DND-41 (cell line): ENCODE measurements around the gene LAMB4.

Source experiments
- ATAC-seq: fragments of 200-7000 bp; cut with Tn5 transposase; 3 replicates; pipeline ENCODE4 v1.9.1; 2021; ENCODE audit warnings: low read depth; ENCODE audit not compliant: insufficient read depth
- DNase-seq: peaks from one replicate; pipeline ENCODE4 v3.0.0-alpha.2; 2020
- H2AFZ ChIP-seq: 2 replicates; pipeline ENCODE4 v1.6.0; 2012; ENCODE audit warnings: low read depth, low read length
- H3K27ac ChIP-seq: 2 replicates; pipeline ENCODE4 v1.5.1; 2012; ENCODE audit warnings: low read length, inconsistent platforms
- H3K27me3 ChIP-seq: fragments of 200-600 bp; sonication (generic); 2 replicates; pipeline ENCODE4 v1.6.0; 2012; ENCODE audit warnings: low read length, mild to moderate bottlenecking, inconsistent platforms; ENCODE audit not compliant: insufficient read depth, poor library complexity
- H3K36me3 ChIP-seq: 2 replicates; pipeline ENCODE4 v1.5.1; 2012; ENCODE audit warnings: low read length, inconsistent platforms; ENCODE audit not compliant: insufficient read depth
- H3K4me1 ChIP-seq: 2 replicates; pipeline ENCODE4 v1.5.1; 2012; ENCODE audit warnings: mild to moderate bottlenecking, low read length; ENCODE audit not compliant: insufficient read depth
- H3K4me2 ChIP-seq: 2 replicates; pipeline ENCODE4 v1.6.0; 2012; ENCODE audit warnings: mild to moderate bottlenecking, moderate library complexity, low read length, inconsistent platforms; ENCODE audit not compliant: insufficient read depth
- H3K4me3 ChIP-seq, 2 experiments: fragments of 200-600 bp in 1 of 2; shearing (Covaris generic) in 1 of 2; 2 replicates each; pipeline ENCODE4 v1.5.1; 2012 to 2016; ENCODE audit warnings: inconsistent platforms in 2 of 2, low read length in 2 of 2, mild to moderate bottlenecking in 2 of 2, low read depth in 1 of 2, moderate library complexity in 1 of 2
- H3K79me2 ChIP-seq: 2 replicates; pipeline ENCODE4 v1.6.0; 2012; ENCODE audit warnings: low read length, inconsistent platforms; ENCODE audit not compliant: insufficient read depth
- H3K9ac ChIP-seq: 2 replicates; pipeline ENCODE4 v1.6.0; 2012; ENCODE audit warnings: low read depth, mild to moderate bottlenecking, inconsistent platforms, low read length, moderate library complexity
- H3K9me3 ChIP-seq: 2 replicates; pipeline ENCODE4 v1.5.1; 2012; ENCODE audit warnings: low read length, moderate library complexity, mild to moderate bottlenecking, inconsistent platforms; ENCODE audit not compliant: insufficient read depth, severe bottlenecking
- H4K20me1 ChIP-seq: 2 replicates; pipeline ENCODE4 v1.6.0; 2012; ENCODE audit warnings: low read length; ENCODE audit not compliant: insufficient read depth
- CTCF ChIP-seq: IDR thresholded peaks from 2 replicates; pipeline ENCODE4 v1.5.1; 2012; ENCODE audit warnings: borderline replicate concordance, low read length, moderate library complexity, mild to moderate bottlenecking; ENCODE audit not compliant: poor library complexity, severe bottlenecking; ENCODE audit errors: extremely low read depth
- EZH2 ChIP-seq: IDR thresholded peaks from 3 replicates; pipeline ENCODE4 v1.6.1; 2012; ENCODE audit warnings: borderline replicate concordance, low read depth, mild to moderate bottlenecking, moderate library complexity, low read length, inconsistent platforms; ENCODE audit not compliant: severe bottlenecking

LAMB4 gene, protein sequence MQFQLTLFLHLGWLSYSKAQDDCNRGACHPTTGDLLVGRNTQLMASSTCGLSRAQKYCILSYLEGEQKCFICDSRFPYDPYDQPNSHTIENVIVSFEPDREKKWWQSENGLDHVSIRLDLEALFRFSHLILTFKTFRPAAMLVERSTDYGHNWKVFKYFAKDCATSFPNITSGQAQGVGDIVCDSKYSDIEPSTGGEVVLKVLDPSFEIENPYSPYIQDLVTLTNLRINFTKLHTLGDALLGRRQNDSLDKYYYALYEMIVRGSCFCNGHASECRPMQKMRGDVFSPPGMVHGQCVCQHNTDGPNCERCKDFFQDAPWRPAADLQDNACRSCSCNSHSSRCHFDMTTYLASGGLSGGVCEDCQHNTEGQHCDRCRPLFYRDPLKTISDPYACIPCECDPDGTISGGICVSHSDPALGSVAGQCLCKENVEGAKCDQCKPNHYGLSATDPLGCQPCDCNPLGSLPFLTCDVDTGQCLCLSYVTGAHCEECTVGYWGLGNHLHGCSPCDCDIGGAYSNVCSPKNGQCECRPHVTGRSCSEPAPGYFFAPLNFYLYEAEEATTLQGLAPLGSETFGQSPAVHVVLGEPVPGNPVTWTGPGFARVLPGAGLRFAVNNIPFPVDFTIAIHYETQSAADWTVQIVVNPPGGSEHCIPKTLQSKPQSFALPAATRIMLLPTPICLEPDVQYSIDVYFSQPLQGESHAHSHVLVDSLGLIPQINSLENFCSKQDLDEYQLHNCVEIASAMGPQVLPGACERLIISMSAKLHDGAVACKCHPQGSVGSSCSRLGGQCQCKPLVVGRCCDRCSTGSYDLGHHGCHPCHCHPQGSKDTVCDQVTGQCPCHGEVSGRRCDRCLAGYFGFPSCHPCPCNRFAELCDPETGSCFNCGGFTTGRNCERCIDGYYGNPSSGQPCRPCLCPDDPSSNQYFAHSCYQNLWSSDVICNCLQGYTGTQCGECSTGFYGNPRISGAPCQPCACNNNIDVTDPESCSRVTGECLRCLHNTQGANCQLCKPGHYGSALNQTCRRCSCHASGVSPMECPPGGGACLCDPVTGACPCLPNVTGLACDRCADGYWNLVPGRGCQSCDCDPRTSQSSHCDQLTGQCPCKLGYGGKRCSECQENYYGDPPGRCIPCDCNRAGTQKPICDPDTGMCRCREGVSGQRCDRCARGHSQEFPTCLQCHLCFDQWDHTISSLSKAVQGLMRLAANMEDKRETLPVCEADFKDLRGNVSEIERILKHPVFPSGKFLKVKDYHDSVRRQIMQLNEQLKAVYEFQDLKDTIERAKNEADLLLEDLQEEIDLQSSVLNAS (N-terminal part only)

GRCh38 chr7:108130261-108130660, at the start of gene LAMB4:
TSS of gene LAMB4 (minus strand) at chr7:108130361. CDS start at chr7:108123164, 7,197 bp downstream.
- DNase-seq (no peak), ATAC-seq (no peak)
- Histone ChIP-seq H3K4me2 (no peak within 1 kb of the TSS), H3K9me3 (no peaks in the 10 kb centered on the region), H3K27me3 (peaks cover 3% of the 10 kb centered on the region), H3K79me2 (no peaks in the 10 kb centered on the region), H3K4me3 (no peak within 1 kb of the TSS), H3K36me3 (no peaks in the 10 kb centered on the region), H3K4me1 (no peaks in the 10 kb centered on the region), H4K20me1 (no peaks in the 10 kb centered on the region), H3K9ac (no peak within 1 kb of the TSS), H3K27ac (no peak within 1 kb of the TSS), H2AFZ (no peak within 1 kb of the TSS)
- TF ChIP-seq EZH2 (no peak), CTCF (no peak)

GRCh38 chr7:108178398-108178797, 48.2 kb upstream of the LAMB4 start:
- no peak for DNase-seq
- Histone ChIP-seq H3K79me2 (no peaks in the 10 kb centered on the region), H3K36me3 (no peaks in the 10 kb centered on the region), H3K4me2 (no peak overlapping the region), H3K27me3 (peaks cover 4% of the 10 kb centered on the region), H3K9ac (no peak overlapping the region), H3K9me3 (no peaks in the 10 kb centered on the region), H4K20me1 (no peaks in the 10 kb centered on the region), H3K27ac (no peak overlapping the region), H2AFZ (no peak overlapping the region), H3K4me3 (no peak overlapping the region), H3K4me1 (no peaks in the 10 kb centered on the region)
- TF ChIP-seq EZH2 (no peak), CTCF (no peak)
- no peak for ATAC-seq

DNA sequence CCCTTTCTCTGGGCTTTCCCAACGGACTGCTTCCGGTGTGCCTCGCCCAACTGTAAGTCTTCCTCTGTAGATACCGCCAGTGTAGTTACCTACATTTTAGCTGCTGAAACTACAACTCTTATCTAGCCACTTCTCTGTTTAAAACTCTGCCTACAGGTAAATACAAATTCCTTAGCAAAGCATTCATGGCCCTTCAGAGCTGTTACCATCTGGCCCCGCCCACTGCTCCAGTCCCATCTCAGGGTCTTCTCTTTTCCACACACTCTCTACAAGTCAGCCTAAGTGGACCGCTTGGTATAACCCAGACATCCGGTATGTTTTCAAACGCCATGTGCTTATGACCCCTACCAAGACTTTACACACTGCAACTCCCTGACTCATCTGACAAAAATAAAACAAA, 41.0 kb upstream of the LAMB4 start:
- Histone ChIP-seq H3K9me3 (no peaks in the 10 kb centered on the region), H3K4me3 (no peak overlapping the region), H3K79me2 (no peaks in the 10 kb centered on the region), H3K4me2 (no peak overlapping the region), H3K36me3 (no peaks in the 10 kb centered on the region), H4K20me1 (no peaks in the 10 kb centered on the region), H3K9ac (no peak overlapping the region), H2AFZ (no peak overlapping the region), H3K27me3 (peaks cover 4% of the 10 kb centered on the region), H3K4me1 (no peaks in the 10 kb centered on the region), H3K27ac (no peak overlapping the region)
- DNase-seq (no peak), ATAC-seq (no peak)
- TF ChIP-seq EZH2 (no peak), CTCF (no peak)
